Left ventricle myocardium inferior (tissue), 1 donor: ENCODE data around the gene CIB2. TPM values are rescaled to one million over a fixed set of nuclear protein-coding genes. Genes with fewer than 3 reads are reported as not detected.
"Not testable (repeated sequence)": the region's sequence is repeated elsewhere in the genome, so short reads cannot be mapped to it uniquely, and the experiment has no call there.

ENCODE experiments used
- DNase-seq: peaks from one replicate; pipeline ENCODE4 v3.0.0-alpha.2; 2020
- H3K27ac ChIP-seq: fragments of 200-600 bp; replicated peaks from 2 replicates; pipeline ENCODE4 v1.8.0; 2021
- H3K27me3 ChIP-seq: fragments of 200-600 bp; 2 replicates; pipeline ENCODE4 v1.8.0; 2021; ENCODE audit warnings: low read depth
- H3K36me3 ChIP-seq: fragments of 200-600 bp; 2 replicates; pipeline ENCODE4 v1.8.0; 2021
- H3K4me1 ChIP-seq: fragments of 200-600 bp; 2 replicates; pipeline ENCODE4 v1.8.0; 2021
- H3K4me3 ChIP-seq: fragments of 200-600 bp; 2 replicates; pipeline ENCODE4 v1.8.0; 2021; ENCODE audit warnings: mild to moderate bottlenecking, moderate library complexity
- H3K9me3 ChIP-seq: fragments of 200-600 bp; replicated peaks from 2 replicates; pipeline ENCODE4 v1.8.0; 2021
- intact Hi-C: fragments of 100-400 bp; cut with micrococcal nuclease; formaldehyde crosslinking; loops from one replicate; pipeline ENCODE4 v1.11.0; 2022
- total RNA-seq: library from RNA; stranded (reverse); fragmentation: NEBNext Ultra II Directional; extraction: Animal tissue kit (Norgen Biotek cat#: 25700); gene quantifications from one replicate; pipeline ENCODE4 v1.2.1, GENCODE V29; 2021
- TF ChIP-seq, protein P1 (sequence below): fragments of 200-600 bp; IDR thresholded peaks from 2 replicates; pipeline ENCODE4 v1.8.0; 2021; ENCODE audit warnings: antibody characterized with exemption, mild to moderate bottlenecking, borderline replicate concordance
- donor health status: DM: no; HTN: yes; CAD: no; lungs with severe emphysema.

The CIB2 gene
- total RNA-seq, 1 donor from 2014 or later: 26.1 TPM

- peaks cover 67% of the 10 kb centered on the region for H3K36me3 ChIP-seq
- peaks cover 66% of the 10 kb centered on the region for H3K4me1 ChIP-seq
- no peaks in the 10 kb centered on the region for H3K27me3 ChIP-seq
- H3K9me3 ChIP-seq: no peaks in the 10 kb centered on the region
- H3K4me3 ChIP-seq: no peak overlapping the region
- H3K27ac ChIP-seq: peak overlapping the region; percentile 73
- DNase-seq: no peak
- intact Hi-C loops: no loop called here
- TF ChIP-seq, protein P1, sequence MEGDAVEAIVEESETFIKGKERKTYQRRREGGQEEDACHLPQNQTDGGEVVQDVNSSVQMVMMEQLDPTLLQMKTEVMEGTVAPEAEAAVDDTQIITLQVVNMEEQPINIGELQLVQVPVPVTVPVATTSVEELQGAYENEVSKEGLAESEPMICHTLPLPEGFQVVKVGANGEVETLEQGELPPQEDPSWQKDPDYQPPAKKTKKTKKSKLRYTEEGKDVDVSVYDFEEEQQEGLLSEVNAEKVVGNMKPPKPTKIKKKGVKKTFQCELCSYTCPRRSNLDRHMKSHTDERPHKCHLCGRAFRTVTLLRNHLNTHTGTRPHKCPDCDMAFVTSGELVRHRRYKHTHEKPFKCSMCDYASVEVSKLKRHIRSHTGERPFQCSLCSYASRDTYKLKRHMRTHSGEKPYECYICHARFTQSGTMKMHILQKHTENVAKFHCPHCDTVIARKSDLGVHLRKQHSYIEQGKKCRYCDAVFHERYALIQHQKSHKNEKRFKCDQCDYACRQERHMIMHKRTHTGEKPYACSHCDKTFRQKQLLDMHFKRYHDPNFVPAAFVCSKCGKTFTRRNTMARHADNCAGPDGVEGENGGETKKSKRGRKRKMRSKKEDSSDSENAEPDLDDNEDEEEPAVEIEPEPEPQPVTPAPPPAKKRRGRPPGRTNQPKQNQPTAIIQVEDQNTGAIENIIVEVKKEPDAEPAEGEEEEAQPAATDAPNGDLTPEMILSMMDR: no peak
These were observed 25.4 kb upstream of the CIB2 start for GRCh38 chr15:78156653-78157052.

GRCh38 chr15:78155355-78155939, 24.2 kb upstream of the CIB2 start:
- Histone ChIP-seq H3K36me3 (peaks cover 55% of the 10 kb centered on the region), H3K27ac (peak overlapping the region; percentile 73), H3K9me3 (no peaks in the 10 kb centered on the region), H3K4me3 (peak overlapping the region; percentile 28), H3K27me3 (no peaks in the 10 kb centered on the region), H3K4me1 (peaks cover 78% of the 10 kb centered on the region)
- intact Hi-C loops: no loop called here
- no peak for DNase-seq
- TF ChIP-seq, protein P1: no peak

DNA sequence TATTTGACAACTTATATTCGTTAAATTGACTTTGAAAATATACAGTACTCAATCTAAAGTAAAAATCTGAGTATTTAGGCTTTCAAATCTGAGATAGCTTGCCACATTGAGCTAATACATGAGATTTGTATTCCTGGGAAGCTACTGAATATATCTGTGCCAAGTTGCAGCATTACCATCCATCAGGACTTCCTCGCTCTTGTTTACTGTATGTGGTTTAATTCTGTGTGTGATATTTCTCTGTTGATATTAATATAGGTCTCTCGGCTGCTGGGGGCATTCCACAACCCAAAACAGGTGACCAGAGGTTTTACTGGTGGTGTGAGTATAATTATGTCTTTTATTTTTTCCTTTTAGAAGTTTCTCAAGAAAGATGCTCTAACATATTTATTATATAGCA, 23.7 kb upstream of the CIB2 start:
- Histone ChIP-seq H3K27ac (peak overlapping the region; percentile 73), H3K4me1 (peaks cover 82% of the 10 kb centered on the region), H3K36me3 (peaks cover 50% of the 10 kb centered on the region), H3K4me3 (peak overlapping the region; percentile 28), H3K27me3 (no peaks in the 10 kb centered on the region), H3K9me3 (no peaks in the 10 kb centered on the region)
- no peak for DNase-seq
- intact Hi-C loops: no loop called here
- TF ChIP-seq, protein P1: no peak

GRCh38 chr15:78151075-78151474, 19.8 kb upstream of the CIB2 start:
- Histone ChIP-seq H3K4me1 (peaks cover 87% of the 10 kb centered on the region), H3K27ac (peak overlapping the region; percentile 95), H3K4me3 (peak overlapping the region; percentile 80), H3K36me3 (peaks cover 15% of the 10 kb centered on the region)
- H3K9me3 ChIP-seq, DNase-seq, H3K27me3 ChIP-seq, intact Hi-C loops: not testable (repeated sequence)

DNA sequence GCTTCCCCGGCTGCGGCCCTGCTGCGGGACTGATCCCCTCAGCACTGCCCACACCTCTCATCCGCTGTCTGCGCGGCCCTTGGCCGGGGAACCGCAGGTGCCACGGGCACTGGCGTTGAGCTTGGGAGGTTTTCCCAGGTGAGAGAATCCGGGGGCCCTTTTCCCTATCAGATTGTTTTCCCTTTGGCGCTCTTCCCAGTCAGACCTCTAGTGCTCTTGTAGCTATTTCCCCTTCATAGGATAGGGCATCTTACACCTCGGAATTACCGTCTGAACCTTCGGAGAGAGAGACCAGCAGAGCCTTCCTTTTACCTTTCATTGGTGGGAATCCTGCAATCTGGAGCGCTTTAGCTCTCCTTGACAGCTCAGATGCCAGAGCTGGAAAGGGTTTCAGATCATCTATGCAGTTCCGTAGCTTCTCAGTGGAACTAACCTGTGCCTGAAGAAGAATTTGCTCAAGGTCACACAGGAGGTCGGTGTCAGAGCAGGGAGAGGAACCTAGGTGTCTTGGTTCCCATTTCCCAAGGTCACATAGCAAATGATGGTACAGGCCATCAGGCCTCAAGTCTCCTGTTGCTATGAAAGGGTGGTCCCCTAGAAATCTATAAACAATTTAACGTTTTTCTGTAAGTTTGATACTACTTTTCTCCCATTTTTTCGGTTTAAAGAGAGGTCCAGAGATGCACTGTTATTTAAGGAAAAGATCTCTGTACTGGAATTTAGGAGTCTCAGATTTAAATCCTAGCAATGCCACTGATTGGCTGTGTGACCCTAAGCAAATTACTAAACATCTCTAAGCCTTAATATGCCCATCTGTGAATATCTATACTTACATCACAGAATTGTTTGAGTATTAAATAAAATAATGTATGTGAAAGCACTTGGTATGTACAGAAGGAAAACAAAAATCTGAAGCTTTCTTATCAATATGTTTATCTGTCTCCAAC, 18.8 kb upstream of the CIB2 start:
- peaks cover 11% of the 10 kb centered on the region for H3K36me3 ChIP-seq
- intact Hi-C loops: no loop called here
- H3K4me3 ChIP-seq: peak overlapping the region; percentile 80
- H3K27me3 ChIP-seq: no peaks in the 10 kb centered on the region
- peak overlapping the region; percentile 95 for H3K27ac ChIP-seq
- H3K4me1 ChIP-seq: peaks cover 77% of the 10 kb centered on the region
- H3K9me3 ChIP-seq: no peaks in the 10 kb centered on the region
- TF ChIP-seq, protein P1: no peak
- DNase-seq: no peak
